Panc1 (cell line): ENCODE data around the gene LAMC2. TPM values are rescaled to one million over a fixed set of nuclear protein-coding genes. Genes with fewer than 3 reads are reported as not detected.

Experiments
- ATAC-seq: fragments of 200-7000 bp; cut with Tn5 transposase; 2 replicates; pipeline ENCODE4 v1.9.1; 2020; ENCODE audit warnings: mild to moderate bottlenecking, moderate library complexity
- BruUV-seq: library from RNA; stranded (reverse); fragments of 400-500 nt; replicated peaks from 2 replicates; lab custom pipeline; 2021; lab: Mats Ljungman, UMichigan
- CTCF ChIA-PET: fragments of 300-600 bp; sonication (Branson Sonifier 250); formaldehyde crosslinking; loops from one replicate; lab custom pipeline; 2022; ENCODE audit warnings: antibody characterized with exemption; lab: Charles Lee
- POLR2A ChIA-PET: fragments of 300-600 bp; sonication (Branson Sonifier 250); formaldehyde crosslinking; loops from one replicate; lab custom pipeline; 2022; ENCODE audit warnings: antibody characterized with exemption; lab: Charles Lee
- DNase-seq: peaks from one replicate; pipeline ENCODE4 v3.0.0-alpha.2; 2010; ENCODE audit warnings: low read depth, low spot score
- H3K27ac ChIP-seq: 2 replicates; pipeline ENCODE4 v1.5.1; 2011; ENCODE audit warnings: mild to moderate bottlenecking, low read length, inconsistent platforms
- H3K27me3 ChIP-seq: fragments of 200-500 bp; sonication (Bioruptor generic); 2 replicates; pipeline ENCODE4 v1.6.0; 2014; ENCODE audit warnings: low read length, inconsistent platforms; ENCODE audit not compliant: control insufficient read depth, insufficient read depth
- H3K36me3 ChIP-seq: fragments of 200-500 bp; sonication (Bioruptor generic); 2 replicates; pipeline ENCODE4 v1.5.1; 2014; ENCODE audit warnings: inconsistent platforms, mild to moderate bottlenecking, low read length, moderate library complexity; ENCODE audit not compliant: control insufficient read depth, insufficient read depth
- H3K4me1 ChIP-seq: 2 replicates; pipeline ENCODE4 v1.5.1; 2011; ENCODE audit warnings: inconsistent platforms, mild to moderate bottlenecking, low read length, moderate library complexity; ENCODE audit not compliant: control insufficient read depth, insufficient read depth
- H3K4me3 ChIP-seq, 2 experiments: 2 replicates each; pipeline ENCODE4 v1.5.1; 2011 to 2012; ENCODE audit warnings: low read depth in 2 of 2, low read length in 2 of 2, mild to moderate bottlenecking in 2 of 2, inconsistent platforms in 1 of 2, moderate library complexity in 1 of 2
- H3K9me3 ChIP-seq: fragments of 200-500 bp; sonication (Bioruptor generic); 2 replicates; pipeline ENCODE4 v1.5.1; 2014; ENCODE audit warnings: low read depth, mild to moderate bottlenecking, inconsistent platforms, low read length, moderate library complexity; ENCODE audit not compliant: control insufficient read depth, insufficient read depth
- POLR2AphosphoS5 ChIP-seq: IDR thresholded peaks from 2 replicates; pipeline ENCODE4 v1.6.1; 2012; ENCODE audit warnings: mild to moderate bottlenecking, low read depth, low read length, moderate library complexity
- REST ChIP-seq, 2 experiments: IDR thresholded peaks; 2 replicates each; pipeline ENCODE4 v1.6.1; 2011 to 2012; ENCODE audit warnings: low read depth in 2 of 2, control low read depth in 1 of 2, low read length in 1 of 2, mild to moderate bottlenecking in 1 of 2, moderate library complexity in 1 of 2; ENCODE audit not compliant: insufficient read depth in 1 of 2
- SIN3A ChIP-seq: IDR thresholded peaks from 2 replicates; pipeline ENCODE4 v1.6.1; 2012; ENCODE audit warnings: low read depth, mild to moderate bottlenecking, low read length, moderate library complexity, borderline replicate concordance; ENCODE audit not compliant: insufficient read depth
- TCF7L2 ChIP-seq: IDR thresholded peaks from 2 replicates; pipeline ENCODE4 v1.6.1; 2011; ENCODE audit warnings: mild to moderate bottlenecking, low read depth, low read length, inconsistent platforms
- in situ Hi-C: cut with HindIII; loops from 2 replicates; pipeline ENCODE4 v1.10.0; 2016; ENCODE audit warnings: low sequenced_read_pairs, low pct_unique_long_range_greater_than_20kb
- intact Hi-C: fragments of 100-400 bp; cut with micrococcal nuclease; formaldehyde crosslinking; loops from one replicate; pipeline ENCODE4 v1.10.0; 2022; ENCODE audit not compliant: unreplicated experiment
- total RNA-seq: library from RNA; stranded (reverse); gene quantifications from one replicate; pipeline ENCODE4 v1.2.1, GENCODE V29; 2021; ENCODE audit not compliant: unreplicated experiment
- TF ChIP-seq, protein P1 (sequence below): fragments of 450-650 bp; IDR thresholded peaks from 2 replicates; pipeline ENCODE4 v1.5.1; 2017; ENCODE audit warnings: mild to moderate bottlenecking

The LAMC2 gene
- total RNA-seq, 1 experiment from 2014 or later, result 8.3 TPM

DNA sequence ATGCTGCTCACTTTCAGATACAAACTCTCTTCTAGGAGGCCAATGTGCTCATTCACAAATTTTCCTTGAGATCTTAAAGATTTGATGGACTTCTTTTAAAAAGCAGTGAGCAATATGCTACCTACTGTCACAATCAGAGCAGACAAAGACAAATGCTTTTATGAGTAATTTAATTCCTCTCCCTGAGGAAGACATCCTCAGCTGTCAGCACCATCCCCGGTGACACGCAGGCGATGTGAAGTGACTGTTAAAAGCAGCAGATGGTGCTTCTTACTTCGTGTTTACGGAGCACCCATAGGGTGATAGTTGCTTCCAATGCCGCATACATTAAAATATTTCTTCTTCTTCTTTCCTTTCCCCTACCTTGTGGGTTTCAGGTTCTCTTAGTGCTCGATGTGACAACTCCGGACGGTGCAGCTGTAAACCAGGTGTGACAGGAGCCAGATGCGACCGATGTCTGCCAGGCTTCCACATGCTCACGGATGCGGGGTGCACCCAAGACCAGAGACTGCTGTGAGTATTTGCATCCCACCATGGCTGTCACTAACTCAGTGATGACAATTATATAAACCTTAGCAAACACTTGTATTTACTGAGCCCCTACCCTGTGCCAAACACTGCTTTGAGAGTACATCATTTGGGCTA, 29.1 kb downstream of the LAMC2 start:
- intact Hi-C loops, result no loop called here
- no TSS peak for BruUV-seq

DNA sequence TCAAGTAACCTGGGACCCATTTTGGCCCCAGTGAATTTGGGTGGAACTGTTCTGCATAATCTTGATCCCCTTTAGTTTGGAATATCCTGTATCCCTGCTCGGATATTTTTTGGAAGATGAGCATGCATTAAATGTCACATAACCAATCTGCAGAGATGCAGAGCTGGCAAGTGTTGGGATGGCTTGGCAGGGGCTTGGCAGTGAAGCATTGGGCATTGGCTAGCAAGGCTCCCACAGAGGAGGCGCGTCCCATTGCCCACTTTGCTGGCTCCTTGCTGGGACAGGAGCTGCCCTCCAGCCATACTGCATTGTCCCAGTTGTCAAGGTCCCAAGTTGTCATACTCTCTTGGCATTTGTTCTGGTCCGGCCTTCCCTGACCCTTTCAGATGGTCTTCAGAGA, 29.9 kb downstream of the LAMC2 start:
- ChIA-PET POLR2A (no interaction called here), CTCF (no interaction called here)
- no peaks in the 10 kb centered on the region for H3K36me3 ChIP-seq
- no peaks in the 10 kb centered on the region for H3K4me1 ChIP-seq
- ATAC-seq (no peak), DNase-seq (no peak)
- in situ Hi-C loops, result no loop called here
- BruUV-seq, result no TSS peak
- no peaks in the 10 kb centered on the region for H3K27me3 ChIP-seq
- no peak overlapping the region for H3K4me3 ChIP-seq
- TF ChIP-seq, protein P1, sequence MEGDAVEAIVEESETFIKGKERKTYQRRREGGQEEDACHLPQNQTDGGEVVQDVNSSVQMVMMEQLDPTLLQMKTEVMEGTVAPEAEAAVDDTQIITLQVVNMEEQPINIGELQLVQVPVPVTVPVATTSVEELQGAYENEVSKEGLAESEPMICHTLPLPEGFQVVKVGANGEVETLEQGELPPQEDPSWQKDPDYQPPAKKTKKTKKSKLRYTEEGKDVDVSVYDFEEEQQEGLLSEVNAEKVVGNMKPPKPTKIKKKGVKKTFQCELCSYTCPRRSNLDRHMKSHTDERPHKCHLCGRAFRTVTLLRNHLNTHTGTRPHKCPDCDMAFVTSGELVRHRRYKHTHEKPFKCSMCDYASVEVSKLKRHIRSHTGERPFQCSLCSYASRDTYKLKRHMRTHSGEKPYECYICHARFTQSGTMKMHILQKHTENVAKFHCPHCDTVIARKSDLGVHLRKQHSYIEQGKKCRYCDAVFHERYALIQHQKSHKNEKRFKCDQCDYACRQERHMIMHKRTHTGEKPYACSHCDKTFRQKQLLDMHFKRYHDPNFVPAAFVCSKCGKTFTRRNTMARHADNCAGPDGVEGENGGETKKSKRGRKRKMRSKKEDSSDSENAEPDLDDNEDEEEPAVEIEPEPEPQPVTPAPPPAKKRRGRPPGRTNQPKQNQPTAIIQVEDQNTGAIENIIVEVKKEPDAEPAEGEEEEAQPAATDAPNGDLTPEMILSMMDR, result no peak
- no peak for TF ChIP-seq REST (IDR thresholded peaks at IDR 0.05; ENCODE audit: insufficient read depth in 1 of 2, low read depth in 2 of 2, low read length in 1 of 2)
- no peak for TF ChIP-seq POLR2AphosphoS5
- no peak for TF ChIP-seq TCF7L2
- no peak for TF ChIP-seq SIN3A
- H3K9me3 ChIP-seq, result no peaks in the 10 kb centered on the region
- H3K27ac ChIP-seq, result no peak overlapping the region
- intact Hi-C loops, result no loop called here

More for the DNA sequence above, 29.1 kb downstream of the LAMC2 start:
- Histone ChIP-seq H3K9me3 (no peaks in the 10 kb centered on the region), H3K27me3 (no peaks in the 10 kb centered on the region), H3K4me3 (no peak overlapping the region), H3K36me3 (no peaks in the 10 kb centered on the region), H3K27ac (no peak overlapping the region), H3K4me1 (no peaks in the 10 kb centered on the region)
- DNase-seq (no peak), ATAC-seq (no peak)
- in situ Hi-C loops, result no loop called here
- ChIA-PET POLR2A (no interaction called here), CTCF (no interaction called here)
- TF ChIP-seq REST (IDR thresholded peaks at IDR 0.05; ENCODE audit: insufficient read depth in 1 of 2, low read depth in 2 of 2, low read length in 1 of 2), result no peak
- TF ChIP-seq SIN3A, result no peak
- TF ChIP-seq TCF7L2, result no peak
- TF ChIP-seq, protein P1, result no peak
- TF ChIP-seq POLR2AphosphoS5, result no peak
